NB4 (cell line): ENCODE data around the gene ANGEL2.

Experiments
- CTCF ChIP-seq: IDR thresholded peaks from one replicate; pipeline ENCODE4 v1.5.1; 2012; ENCODE audit warnings: low read depth, low read length
- POLR2A ChIP-seq: IDR thresholded peaks from 2 replicates; pipeline ENCODE4 v1.6.1; 2011; ENCODE audit warnings: mild to moderate bottlenecking; ENCODE audit not compliant: insufficient read length; ENCODE audit errors: extremely low read depth

GRCh38 chr1:212971312-212971711 is 44.4 kb downstream of the ANGEL2 start:
- TF ChIP-seq CTCF (no peak), POLR2A (no peak)
